Middle frontal gyrus (tissue), 1 donor: ENCODE measurements around the gene TMEM202.
"Not testable (repeated sequence)": the region's sequence is repeated elsewhere in the genome, so short reads cannot be mapped to it uniquely, and the experiment has no call there.

Experiments
- DNase-seq: peaks from one replicate; pipeline ENCODE4 v3.0.0-alpha.2; 2015; ENCODE audit warnings: low spot score; ENCODE audit errors: extremely low spot score

TMEM202 gene

DNA sequence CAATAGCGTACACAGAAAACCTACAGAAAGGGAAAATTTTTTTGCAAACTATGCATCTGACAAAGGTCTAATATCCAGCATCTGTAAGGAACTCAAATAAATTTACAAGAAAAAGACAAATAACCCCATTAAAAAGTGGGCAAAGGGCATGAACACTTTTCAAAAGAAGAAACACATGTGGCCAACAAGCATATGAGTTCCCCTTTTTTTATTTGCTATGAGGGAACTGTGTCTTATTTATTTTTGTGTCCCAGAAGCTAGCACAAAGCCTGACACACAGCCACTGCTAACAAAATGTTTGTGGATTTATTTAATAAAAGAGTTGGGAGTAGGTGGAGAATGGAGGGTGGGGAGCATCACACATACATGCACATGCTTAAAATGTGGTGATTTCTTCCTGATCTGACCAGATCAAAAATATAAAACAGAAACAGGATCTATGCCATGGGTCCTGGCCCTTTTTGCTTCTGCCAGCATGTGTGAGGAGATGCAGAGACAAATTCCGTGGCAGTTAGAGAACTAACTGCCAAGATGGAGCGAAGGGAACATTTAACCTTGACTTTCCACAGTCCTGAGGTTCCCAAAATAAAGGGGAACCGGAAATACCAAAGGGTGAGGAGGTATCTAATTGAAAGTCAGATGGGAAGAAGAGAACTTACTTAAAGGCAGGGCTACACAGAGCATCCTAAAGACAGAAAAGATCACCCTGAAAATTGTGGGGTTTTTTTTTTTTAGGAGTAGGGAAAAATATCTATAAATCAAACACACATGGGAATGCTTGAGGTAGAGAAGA is at the start of gene TMEM202:
TSS of gene TMEM202 (plus strand) at position 510 of the 793 bp plus-strand sequence. CDS start at position 532, 22 bp downstream.
- DNase-seq: no peak

- no peak for DNase-seq
Measured at GRCh38 chr15:72353266-72353665, 44.8 kb upstream of the TMEM202 start.

DNA sequence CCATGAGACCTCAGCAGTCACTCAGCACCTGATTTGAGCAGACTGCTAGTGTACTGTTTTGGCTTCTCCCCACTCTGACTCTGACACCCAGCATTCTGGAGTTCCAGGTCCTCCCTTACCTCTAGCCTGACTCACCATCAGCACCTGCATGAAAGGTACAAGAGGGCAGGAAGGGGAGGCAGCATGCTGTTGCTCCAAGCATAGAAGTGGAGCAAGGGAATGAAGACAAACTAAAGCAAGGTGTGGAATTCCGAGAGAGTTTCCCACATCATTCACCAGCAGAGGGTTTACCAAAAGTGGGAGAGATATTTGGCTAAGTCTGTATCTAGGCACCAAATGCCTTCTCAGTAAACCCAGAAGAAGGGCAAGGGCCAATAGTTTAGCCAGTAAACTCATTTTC is 43.6 kb upstream of the TMEM202 start:
- no peak for DNase-seq

DNA sequence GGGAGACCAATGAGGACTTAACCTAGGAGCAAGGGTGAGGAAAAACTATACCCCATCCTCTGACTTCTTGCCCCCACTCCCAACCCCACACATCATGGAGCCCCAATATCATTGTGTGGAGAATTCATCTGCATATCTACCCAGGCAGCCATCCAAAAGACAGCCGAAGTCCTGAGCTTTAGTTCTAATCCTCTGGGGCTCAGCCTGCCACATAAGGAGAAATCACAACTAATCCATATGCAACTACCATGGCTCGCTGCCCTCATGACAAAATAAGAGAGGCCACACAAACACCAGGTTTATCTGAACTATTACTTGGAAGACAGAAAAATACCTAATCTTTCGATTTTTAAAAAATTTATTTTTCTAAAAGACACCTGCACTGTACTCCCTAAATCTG is 40.0 kb upstream of the TMEM202 start:
- DNase-seq: no peak

GRCh38 chr15:72358650-72359171 is 39.4 kb upstream of the TMEM202 start:
- peak; percentile 24 for DNase-seq

DNA sequence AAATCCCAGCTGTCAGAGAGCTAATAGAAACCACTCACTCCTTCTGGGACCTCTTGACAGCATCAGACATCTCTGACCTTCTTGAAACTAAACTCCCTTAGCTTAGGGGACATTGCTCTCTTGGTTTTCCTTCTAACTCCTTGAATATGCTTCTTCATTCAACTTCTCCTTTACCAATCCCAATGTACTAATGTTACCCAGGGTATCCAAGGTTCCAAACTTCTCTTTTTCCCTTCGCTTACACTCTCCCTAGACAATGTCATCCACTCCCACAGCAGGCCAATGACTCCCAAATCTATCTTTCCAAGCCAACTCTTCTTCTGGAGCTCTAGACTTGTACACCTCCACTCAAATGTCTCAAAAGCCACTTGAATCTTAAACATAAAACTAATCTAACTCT is 36.9 kb upstream of the TMEM202 start:
- DNase-seq: no peak

- no peak for DNase-seq
Measured at GRCh38 chr15:72365844-72366243, 32.3 kb upstream of the TMEM202 start.

- DNase-seq: no peak
Measured at GRCh38 chr15:72368325-72368724, 29.8 kb upstream of the TMEM202 start.

DNA sequence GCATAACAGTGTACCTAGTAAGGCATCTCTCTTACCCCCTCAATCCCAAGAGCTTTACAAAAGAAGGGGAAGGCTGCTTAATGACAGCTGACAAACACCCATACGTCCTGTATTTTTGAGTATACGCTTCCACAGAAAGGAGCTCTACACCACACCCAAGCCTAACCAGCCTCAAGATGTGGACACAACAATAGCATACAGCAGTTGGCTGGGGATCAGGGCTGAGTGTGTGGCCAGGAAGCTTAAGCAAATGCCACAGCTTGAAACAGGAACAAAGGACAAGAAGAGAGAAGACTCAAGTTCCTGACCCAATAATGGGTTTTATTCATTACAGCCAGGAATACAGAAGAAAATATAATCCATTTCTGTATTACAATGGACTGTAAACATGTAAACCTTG is 29.2 kb upstream of the TMEM202 start:
- no peak for DNase-seq

DNA sequence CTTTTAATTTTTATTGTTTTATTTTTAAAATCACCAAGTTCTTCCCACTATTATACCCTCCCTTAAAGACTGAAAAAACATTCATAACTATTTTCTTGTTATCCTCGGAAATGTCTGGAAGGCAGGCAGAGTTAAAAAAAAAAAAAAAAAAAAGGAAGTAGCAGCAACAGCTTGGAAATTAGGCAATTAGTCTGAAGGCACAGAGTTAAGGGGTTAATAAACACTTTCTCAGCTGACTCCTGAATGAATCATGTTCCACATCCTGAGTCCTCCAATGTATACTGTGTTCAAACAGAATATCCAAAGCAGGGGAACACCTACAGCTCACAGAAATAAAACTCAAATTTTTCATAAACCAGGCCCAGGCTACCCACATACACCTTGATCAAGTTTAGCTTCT is 28.1 kb upstream of the TMEM202 start:
- DNase-seq: no peak

DNA sequence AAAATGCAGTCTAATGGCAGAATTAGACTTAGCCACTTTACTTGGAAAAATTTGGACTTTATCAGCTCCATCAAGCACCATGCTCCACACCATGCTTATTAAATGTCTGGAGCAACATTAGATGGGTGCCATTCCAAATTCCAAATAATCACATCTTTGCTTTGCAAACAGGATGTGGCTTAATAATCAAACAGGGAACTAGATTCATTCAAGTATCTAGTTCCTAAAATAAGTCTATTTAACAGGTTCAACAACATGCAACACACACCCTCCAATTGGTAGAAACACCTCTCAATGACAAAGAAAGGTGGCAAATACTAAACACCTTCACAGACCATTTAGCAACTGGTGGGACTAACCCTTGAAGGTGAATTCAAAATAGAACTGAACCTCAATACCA is 25.7 kb upstream of the TMEM202 start:
- no peak for DNase-seq

GRCh38 chr15:72375501-72375845 is 22.6 kb upstream of the TMEM202 start:
- DNase-seq: no peak

- peak; percentile 85 for DNase-seq
Measured at GRCh38 chr15:72375846-72376581, 22.1 kb upstream of the TMEM202 start, which contains the start of gene HEXA. HEXA (minus strand) TSS chr15:72376014; CDS start chr15:72375972, 42 bp downstream.

- no peak for DNase-seq
Measured at GRCh38 chr15:72377331-72377730, 20.8 kb upstream of the TMEM202 start.

GRCh38 chr15:72379106-72379505 is 19.0 kb upstream of the TMEM202 start:
- not testable (repeated sequence) for DNase-seq

- DNase-seq: no peak
Measured at GRCh38 chr15:72379856-72380430, 18.2 kb upstream of the TMEM202 start.

- DNase-seq: no peak
Measured at GRCh38 chr15:72380743-72381142, 17.4 kb upstream of the TMEM202 start.

GRCh38 chr15:72382146-72382545 is 16.0 kb upstream of the TMEM202 start:
- no peak for DNase-seq

GRCh38 chr15:72387741-72388140 is 10.4 kb upstream of the TMEM202 start:
- DNase-seq: no peak

GRCh38 chr15:72389231-72389630 is 8.9 kb upstream of the TMEM202 start:
- DNase-seq: no peak

GRCh38 chr15:72396331-72396730 is 1.8 kb upstream of the TMEM202 start:
- DNase-seq: not testable (repeated sequence)

DNA sequence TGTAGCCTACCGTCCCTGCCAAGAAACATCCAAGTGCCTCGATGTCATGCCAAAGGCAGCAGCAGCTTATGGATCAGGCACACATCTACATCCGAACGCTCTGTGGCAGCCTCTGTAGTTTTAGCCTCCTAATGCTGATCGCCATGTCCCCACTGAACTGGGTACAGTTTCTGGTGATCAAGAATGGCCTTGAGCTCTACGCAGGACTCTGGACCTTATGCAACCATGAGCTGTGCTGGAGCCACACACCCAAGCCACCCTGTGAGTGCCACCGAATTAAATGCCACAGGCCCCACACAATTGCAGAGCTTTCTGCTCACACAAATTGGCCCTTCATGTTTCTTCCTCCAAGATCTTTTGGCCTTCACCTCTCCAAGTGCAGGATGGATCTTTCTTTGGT is 543 bp downstream of the TMEM202 start:
- no peak for DNase-seq
